ENCODE measurements around the gene AMIGO3.

GRCh38 chr3:49709852-49710251 is 9.6 kb downstream of the AMIGO3 start:
- TF ChIP-seq CTCF (conservative IDR thresholded peaks at IDR 0.05) (no peak), EZH2 (IDR thresholded peaks at IDR 0.05; ENCODE audit: low read depth) (no peak)
